ENCODE data around the gene MEPCE.

The MEPCE gene

GRCh38 chr7:100425347-100425746 is 4.3 kb upstream of the MEPCE start:
- H3K27ac ChIP-seq: no peak overlapping the region
- TF ChIP-seq CTCF (conservative IDR thresholded peaks at IDR 0.05): no peak

GRCh38 chr7:100426516-100426915 is 3.1 kb upstream of the MEPCE start:
- H3K27ac ChIP-seq: no peak overlapping the region
- TF ChIP-seq CTCF (conservative IDR thresholded peaks at IDR 0.05): no peak

GRCh38 chr7:100427762-100428198 is 1.9 kb upstream of the MEPCE start:
- H3K27ac ChIP-seq: peak overlapping the region; percentile 100
- no peak for TF ChIP-seq CTCF (conservative IDR thresholded peaks at IDR 0.05)

GRCh38 chr7:100428199-100428966 is 1.2 kb upstream of the MEPCE start, which contains the start of gene ZCWPW1:
Gene ZCWPW1, minus strand, starts transcription at chr7:100428703. Its CDS starts 8,054 bp downstream, at chr7:100420649.
- H3K27ac ChIP-seq: peak within 1 kb of the TSS; percentile 100
- no peak; the same call in 1 of the 2 replicates for TF ChIP-seq CTCF (conservative IDR thresholded peaks at IDR 0.05)

GRCh38 chr7:100428967-100429636 is 529 bp upstream of the MEPCE start:
- H3K27ac ChIP-seq: peak overlapping the region; percentile 100
- no peak for TF ChIP-seq CTCF (conservative IDR thresholded peaks at IDR 0.05)

GRCh38 chr7:100430493-100431285 is 1.1 kb downstream of the MEPCE start:
- peak overlapping the region; percentile 100 for H3K27ac ChIP-seq
- no peak for TF ChIP-seq CTCF (conservative IDR thresholded peaks at IDR 0.05)

- H3K27ac ChIP-seq: peak overlapping the region; percentile 100
- TF ChIP-seq CTCF (conservative IDR thresholded peaks at IDR 0.05): no peak
These were observed 1.7 kb downstream of the MEPCE start for GRCh38 chr7:100431286-100431735.
